Measurements from ENCODE around the gene NAT8L. TPM values are rescaled to one million over a fixed set of nuclear protein-coding genes. Genes with fewer than 3 reads are reported as not detected.

The NAT8L gene
- total RNA-seq, 6 experiments from 2014 or later = 0.05 to 0.14 (median 0.11) TPM; not detected in 1

- TF ChIP-seq, protein P1, sequence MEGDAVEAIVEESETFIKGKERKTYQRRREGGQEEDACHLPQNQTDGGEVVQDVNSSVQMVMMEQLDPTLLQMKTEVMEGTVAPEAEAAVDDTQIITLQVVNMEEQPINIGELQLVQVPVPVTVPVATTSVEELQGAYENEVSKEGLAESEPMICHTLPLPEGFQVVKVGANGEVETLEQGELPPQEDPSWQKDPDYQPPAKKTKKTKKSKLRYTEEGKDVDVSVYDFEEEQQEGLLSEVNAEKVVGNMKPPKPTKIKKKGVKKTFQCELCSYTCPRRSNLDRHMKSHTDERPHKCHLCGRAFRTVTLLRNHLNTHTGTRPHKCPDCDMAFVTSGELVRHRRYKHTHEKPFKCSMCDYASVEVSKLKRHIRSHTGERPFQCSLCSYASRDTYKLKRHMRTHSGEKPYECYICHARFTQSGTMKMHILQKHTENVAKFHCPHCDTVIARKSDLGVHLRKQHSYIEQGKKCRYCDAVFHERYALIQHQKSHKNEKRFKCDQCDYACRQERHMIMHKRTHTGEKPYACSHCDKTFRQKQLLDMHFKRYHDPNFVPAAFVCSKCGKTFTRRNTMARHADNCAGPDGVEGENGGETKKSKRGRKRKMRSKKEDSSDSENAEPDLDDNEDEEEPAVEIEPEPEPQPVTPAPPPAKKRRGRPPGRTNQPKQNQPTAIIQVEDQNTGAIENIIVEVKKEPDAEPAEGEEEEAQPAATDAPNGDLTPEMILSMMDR (IDR thresholded peaks at IDR 0.05) = no peak
- no peak for DNase-seq
These were observed 12.0 kb upstream of the NAT8L start for GRCh38 chr4:2047031-2047660.

DNA sequence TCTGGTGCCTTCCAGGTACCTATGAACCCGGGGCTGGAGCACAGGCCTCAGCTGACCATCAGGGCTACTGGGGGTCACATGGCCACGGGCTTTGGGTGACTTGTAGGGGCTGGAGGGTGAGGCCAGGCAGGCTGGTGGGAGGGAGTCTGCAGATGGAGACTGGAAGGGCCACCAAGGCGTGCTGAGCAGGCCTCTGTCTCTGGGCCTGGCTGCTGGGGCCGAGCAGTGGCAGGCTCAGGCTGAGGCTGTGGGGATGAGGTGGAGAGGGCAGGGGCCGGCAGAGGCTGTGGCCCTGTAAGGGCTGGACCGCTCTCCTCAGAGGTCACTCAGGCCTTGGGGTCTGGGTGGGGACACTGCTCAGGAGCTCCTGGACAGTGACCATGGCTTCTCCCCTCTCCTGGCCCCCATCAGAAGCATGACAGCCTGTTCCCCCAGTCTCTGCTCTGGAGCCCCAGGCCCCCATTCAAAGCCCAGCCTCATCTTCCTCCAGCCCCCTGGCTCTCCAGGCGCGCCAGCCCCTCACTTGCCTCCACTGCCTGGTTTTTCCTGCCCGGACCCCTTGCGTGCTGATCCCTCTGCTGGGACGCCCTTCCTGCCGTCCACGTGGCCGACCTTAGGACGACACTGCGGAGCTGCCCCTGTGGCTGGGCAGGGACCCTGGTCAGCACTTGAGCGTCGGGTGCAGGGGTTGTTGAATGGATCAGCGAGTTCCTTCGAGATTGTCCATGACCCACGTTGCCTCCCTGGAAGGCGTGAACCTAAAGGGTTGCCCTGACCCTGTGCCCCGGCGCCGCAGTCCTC lies 11.1 kb upstream of the NAT8L start:
- Mint-ChIP-seq H3K4me3 (no peak overlapping the region), H3K36me3 (ENCODE audit: low read depth) (no peaks in the 10 kb centered on the region), H3K27ac (no peak overlapping the region), H3K9me3 (no peaks in the 10 kb centered on the region), H3K27me3 (ENCODE audit: insufficient read depth) (peaks cover 20% of the 10 kb centered on the region), H3K4me1 (ENCODE audit: low read depth) (peaks cover 4% of the 10 kb centered on the region; the same call in 1 of the 2 replicates)
- DNase-seq = no peak
- TF ChIP-seq, protein P1 (IDR thresholded peaks at IDR 0.05) = no peak

More at GRCh38 chr4:2047031-2047660, 12.0 kb upstream of the NAT8L start:
- H3K9me3 Mint-ChIP-seq = no peaks in the 10 kb centered on the region
- peaks cover 20% of the 10 kb centered on the region for H3K27me3 Mint-ChIP-seq (ENCODE audit: insufficient read depth)
- no peak overlapping the region for H3K27ac Mint-ChIP-seq
- no peaks in the 10 kb centered on the region for H3K36me3 Mint-ChIP-seq (ENCODE audit: low read depth)
- peaks cover 4% of the 10 kb centered on the region; the same call in 1 of the 2 replicates for H3K4me1 Mint-ChIP-seq (ENCODE audit: low read depth)
- no peak overlapping the region for H3K4me3 Mint-ChIP-seq

DNA sequence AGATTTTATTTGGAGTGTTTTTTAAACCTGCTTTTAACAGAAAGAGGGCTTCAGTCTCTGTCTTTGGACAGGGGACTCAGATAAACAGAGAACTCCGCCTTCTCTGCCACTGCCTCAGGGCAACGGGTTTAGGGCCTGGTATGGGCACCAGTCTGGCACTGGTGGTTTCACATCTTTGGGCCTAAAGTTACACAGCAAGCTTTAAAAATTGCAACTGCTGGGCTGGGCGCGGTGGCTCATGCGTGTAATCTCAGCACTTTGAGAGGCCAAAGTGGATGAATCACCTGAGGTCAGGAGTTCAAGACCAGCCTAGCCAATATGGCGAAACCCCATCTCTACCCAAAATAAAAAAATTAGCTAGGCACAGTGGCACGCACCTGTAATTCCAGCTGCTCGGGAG lies 10.3 kb upstream of the NAT8L start:
- DNase-seq = no peak
- peaks cover 4% of the 10 kb centered on the region; the same call in 1 of the 2 replicates for H3K4me1 Mint-ChIP-seq (ENCODE audit: low read depth)
- H3K9me3 Mint-ChIP-seq = no peaks in the 10 kb centered on the region
- TF ChIP-seq, protein P1 (IDR thresholded peaks at IDR 0.05) = no peak
- no peak overlapping the region for H3K27ac Mint-ChIP-seq
- H3K27me3 Mint-ChIP-seq (ENCODE audit: insufficient read depth) = peaks cover 20% of the 10 kb centered on the region
- H3K4me3 Mint-ChIP-seq = no peak overlapping the region
- no peaks in the 10 kb centered on the region for H3K36me3 Mint-ChIP-seq (ENCODE audit: low read depth)

- Mint-ChIP-seq H3K36me3 (ENCODE audit: low read depth) (no peaks in the 10 kb centered on the region), H3K4me1 (ENCODE audit: low read depth) (peaks cover 4% of the 10 kb centered on the region; the same call in 1 of the 2 replicates), H3K27me3 (ENCODE audit: insufficient read depth) (peaks cover 20% of the 10 kb centered on the region), H3K27ac (no peak overlapping the region), H3K9me3 (no peaks in the 10 kb centered on the region), H3K4me3 (no peak overlapping the region)
- no peak for DNase-seq
- TF ChIP-seq, protein P1 (IDR thresholded peaks at IDR 0.05) = no peak
These were observed 9.7 kb upstream of the NAT8L start for GRCh38 chr4:2049381-2049780.

DNA sequence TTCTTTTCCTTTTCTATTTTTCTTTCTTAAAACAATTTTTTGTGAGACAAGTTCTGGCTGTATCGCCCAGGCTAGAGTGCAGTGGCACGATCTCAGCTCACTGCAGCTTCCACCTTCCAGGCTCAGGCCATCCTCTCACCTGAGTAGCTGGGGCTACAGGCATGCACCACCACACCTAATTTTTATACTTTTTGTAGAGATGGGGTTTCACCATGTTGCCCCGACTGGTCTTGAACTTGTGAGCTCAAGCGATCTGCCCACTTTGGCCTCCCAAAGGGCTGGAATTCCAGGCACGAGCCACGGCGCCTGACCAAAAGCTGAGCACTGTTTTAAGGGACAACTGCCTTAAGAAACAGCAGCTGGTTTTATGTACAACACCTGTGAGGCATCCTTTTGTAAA lies 9.3 kb upstream of the NAT8L start:
- no peak for DNase-seq
- Mint-ChIP-seq H3K4me1 (ENCODE audit: low read depth) (peaks cover 4% of the 10 kb centered on the region; the same call in 1 of the 2 replicates), H3K9me3 (no peaks in the 10 kb centered on the region), H3K27me3 (ENCODE audit: insufficient read depth) (peaks cover 20% of the 10 kb centered on the region), H3K27ac (no peak overlapping the region), H3K4me3 (no peak overlapping the region), H3K36me3 (ENCODE audit: low read depth) (no peaks in the 10 kb centered on the region)
- TF ChIP-seq, protein P1 (IDR thresholded peaks at IDR 0.05) = no peak

Measured in HFFc6 (cell line).